GM23338 (cell line): ENCODE data around the gene MAP4K5. TPM values are rescaled to one million over a fixed set of nuclear protein-coding genes. Genes with fewer than 3 reads are reported as not detected.

Source experiments
- ATAC-seq: fragments of 200-7000 bp; cut with Tn5 transposase; 3 replicates; pipeline ENCODE4 v1.9.1; 2020
- DNase-seq: peaks from one replicate; pipeline ENCODE4 v3.0.0-alpha.2; 2015; ENCODE audit warnings: low spot score
- H2AFZ ChIP-seq: fragments of 200-600 bp; sonication (generic); 2 replicates; pipeline ENCODE4 v1.8.0; 2016; ENCODE audit warnings: antibody characterized with exemption, mild to moderate bottlenecking, moderate library complexity
- H3F3A ChIP-seq: fragments of 200-600 bp; sonication (generic); replicated peaks from 2 replicates; pipeline ENCODE4 v1.8.0; 2017; ENCODE audit warnings: antibody characterized with exemption, mixed run types, low read depth
- H3K27ac ChIP-seq: fragments of 200-600 bp; sonication (generic); 2 replicates; pipeline ENCODE4 v1.6.1; 2016; ENCODE audit warnings: low read depth
- H3K27me3 ChIP-seq: fragments of 200-600 bp; sonication (generic); 2 replicates; pipeline ENCODE4 v1.8.0; 2016; ENCODE audit warnings: mild to moderate bottlenecking, mixed run types, moderate library complexity; ENCODE audit not compliant: insufficient read depth
- H3K36me3 ChIP-seq: fragments of 200-600 bp; sonication (generic); 2 replicates; pipeline ENCODE4 v1.8.0; 2016; ENCODE audit warnings: mild to moderate bottlenecking; ENCODE audit not compliant: insufficient read depth
- H3K4me1 ChIP-seq: fragments of 200-600 bp; sonication (generic); 2 replicates; pipeline ENCODE4 v1.8.0; 2016; ENCODE audit warnings: mild to moderate bottlenecking, moderate library complexity; ENCODE audit not compliant: insufficient read depth
- H3K4me2 ChIP-seq: fragments of 200-600 bp; sonication (generic); 2 replicates; pipeline ENCODE4 v1.7.1; 2017; ENCODE audit warnings: mixed run types
- H3K4me3 ChIP-seq: fragments of 200-600 bp; sonication (generic); 2 replicates; pipeline ENCODE4 v1.6.1; 2016; ENCODE audit warnings: mixed run types
- H3K79me2 ChIP-seq: fragments of 200-600 bp; sonication (generic); replicated peaks from 2 replicates; pipeline ENCODE4 v1.8.0; 2017; ENCODE audit warnings: mild to moderate bottlenecking; ENCODE audit not compliant: insufficient read depth
- H3K9me2 ChIP-seq: fragments of 200-600 bp; sonication (generic); 2 replicates; pipeline ENCODE4 v1.8.0; 2017; ENCODE audit not compliant: insufficient read depth
- H4K20me1 ChIP-seq: fragments of 200-600 bp; sonication (generic); replicated peaks from 2 replicates; pipeline ENCODE4 v1.8.0; 2017; ENCODE audit warnings: mild to moderate bottlenecking; ENCODE audit not compliant: insufficient read depth
- H3K27ac Mint-ChIP-seq: 2 replicates; pipeline ENCODE4 v1.8.0; 2020; ENCODE audit warnings: inconsistent platforms, mild to moderate bottlenecking, moderate library complexity, mixed read lengths
- H3K27me3 Mint-ChIP-seq: 3 replicates; pipeline ENCODE4 v1.8.0; 2022; ENCODE audit warnings: low read depth, mild to moderate bottlenecking, moderate library complexity, mixed read lengths, inconsistent platforms; ENCODE audit not compliant: insufficient read depth, poor library complexity
- H3K36me3 Mint-ChIP-seq: 3 replicates; pipeline ENCODE4 v1.8.0; 2021; ENCODE audit warnings: low read depth, mild to moderate bottlenecking, inconsistent platforms, moderate library complexity, mixed read lengths
- H3K4me1 Mint-ChIP-seq: 3 replicates; pipeline ENCODE4 v1.8.0; 2020; ENCODE audit warnings: mild to moderate bottlenecking, inconsistent platforms, mixed read lengths
- H3K4me3 Mint-ChIP-seq: 3 replicates; pipeline ENCODE4 v1.8.0; 2021; ENCODE audit warnings: moderate library complexity, mild to moderate bottlenecking, inconsistent platforms, mixed read lengths
- H3K9me3 Mint-ChIP-seq: 3 replicates; pipeline ENCODE4 v1.8.0; 2020; ENCODE audit warnings: moderate library complexity, mild to moderate bottlenecking, inconsistent platforms, mixed read lengths
- CREB1 ChIP-seq: fragments of 250-450 bp; sonication (Bioruptor Pico); IDR thresholded peaks from 2 replicates; pipeline ENCODE4 v1.5.0; 2020; ENCODE audit warnings: low read depth, mild to moderate bottlenecking, moderate library complexity
- EZH2 ChIP-seq: fragments of 200-600 bp; sonication (generic); IDR thresholded peaks from one replicate; pipeline ENCODE4 v1.8.0; 2017; ENCODE audit warnings: antibody characterized with exemption, mild to moderate bottlenecking, low read depth; ENCODE audit not compliant: unreplicated experiment
- EZH2phosphoT487 ChIP-seq: fragments of 200-600 bp; sonication (generic); IDR thresholded peaks from one replicate; pipeline ENCODE4 v1.8.1; 2018; ENCODE audit warnings: antibody characterized with exemption; ENCODE audit not compliant: unreplicated experiment
- JUNB ChIP-seq: IDR thresholded peaks from one replicate; pipeline ENCODE4 v1.6.1; 2016; ENCODE audit warnings: antibody characterized with exemption; ENCODE audit not compliant: unreplicated experiment
- NANOG ChIP-seq: IDR thresholded peaks from 2 replicates; pipeline ENCODE4 v1.6.1; 2016; ENCODE audit warnings: antibody characterized with exemption, borderline replicate concordance
- POLR2AphosphoS5 ChIP-seq: IDR thresholded peaks from 2 replicates; pipeline ENCODE4 v1.6.1; 2016; ENCODE audit warnings: antibody characterized with exemption, low read depth
- ZNF114 ChIP-seq: fragments of 250-450 bp; sonication (Bioruptor Pico); IDR thresholded peaks from 2 replicates; pipeline ENCODE4 v1.5.0; 2020; ENCODE audit warnings: mild to moderate bottlenecking, moderate library complexity
- polyA plus RNA-seq: library from polyadenylated mRNA; unstranded; fragments of >200 nt; fragmentation: Nextera tagmentation; extraction: Ambion mirVana; gene quantifications from 2 replicates; pipeline ENCODE4 v1.2.1, GENCODE V29; 2016
- total RNA-seq: library from RNA; depleted of rRNA; stranded (reverse); fragments of >200 nt; shearing (Covaris generic); gene quantifications from 2 replicates; pipeline ENCODE4 v1.2.3, GENCODE V29; 2014
- TF ChIP-seq, protein P1 (sequence below): fragments of 250-450 bp; sonication (Bioruptor Pico); IDR thresholded peaks from 2 replicates; pipeline ENCODE4 v1.5.0; 2020; ENCODE audit warnings: mild to moderate bottlenecking, moderate library complexity
- TF ChIP-seq, protein P2 (sequence below): IDR thresholded peaks from one replicate; pipeline ENCODE4 v1.6.1; 2018; ENCODE audit warnings: antibody characterized with exemption; ENCODE audit not compliant: unreplicated experiment
- TF ChIP-seq, protein P3 (sequence below), 2 experiments: fragments of 200-600 bp in 1 of 2; sonication (generic) in 1 of 2; conservative IDR thresholded peaks; 2 replicates each; pipeline versions ENCODE4 v1.5.1 to v1.6.1; 2016 to 2017; ENCODE audit warnings: antibody characterized with exemption in 2 of 2, low read depth in 2 of 2, mild to moderate bottlenecking in 2 of 2, moderate library complexity in 1 of 2
- TF ChIP-seq, protein P4 (sequence below): IDR thresholded peaks from 2 replicates; pipeline ENCODE4 v1.6.1; 2016; ENCODE audit warnings: antibody characterized with exemption

MAP4K5 gene
- total and polyA plus RNA-seq, 2 experiments from 2014 or later, result 71.4 to 74.6 TPM

DNA sequence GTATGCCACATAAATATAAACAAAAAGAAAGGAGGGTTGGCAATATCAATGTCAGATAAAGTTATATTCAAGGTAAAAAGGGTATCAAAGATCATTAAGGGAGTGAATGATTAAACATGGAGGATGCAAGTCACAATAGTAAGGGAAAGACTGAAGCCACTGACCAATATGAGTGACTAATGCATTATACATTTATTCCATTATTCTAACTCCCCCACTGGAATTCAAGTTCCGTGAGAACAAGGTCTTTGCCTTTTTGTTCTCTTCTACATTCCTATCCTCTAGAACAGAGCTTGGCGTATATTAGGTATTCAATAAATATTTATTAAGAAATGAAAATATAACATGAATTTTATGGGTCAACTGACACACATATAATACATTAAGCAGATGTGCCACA is 30.7 kb downstream of the MAP4K5 start:
- Histone ChIP-seq H3K36me3 (0 out of 2 replicates have a peak, but pooled peaks cover 4% of the 10 kb centered on the region), H3K9me2 (no peaks in the 10 kb centered on the region), H3F3A (no peaks in the 10 kb centered on the region), H4K20me1 (peaks cover 4% of the 10 kb centered on the region; the same call in 1 of the 2 replicates), H3K27me3 (no peaks in the 10 kb centered on the region), H3K4me2 (no peak overlapping the region), H3K27ac (no peak overlapping the region), H3K79me2 (peaks cover 29% of the 10 kb centered on the region), H3K4me1 (no peaks in the 10 kb centered on the region), H3K4me3 (no peak overlapping the region), H2AFZ (no peak overlapping the region)
- no peak for ATAC-seq
- DNase-seq, result no peak
- no peak overlapping the region for H3K4me3 Mint-ChIP-seq
- no peaks in the 10 kb centered on the region for H3K27me3 Mint-ChIP-seq
- no peaks in the 10 kb centered on the region for H3K4me1 Mint-ChIP-seq
- H3K9me3 Mint-ChIP-seq, result no peaks in the 10 kb centered on the region
- no peaks in the 10 kb centered on the region for H3K36me3 Mint-ChIP-seq
- no peak for TF ChIP-seq JUNB
- TF ChIP-seq ZNF114 (CRISPR knock-in tag), result no peak
- TF ChIP-seq, protein P1, sequence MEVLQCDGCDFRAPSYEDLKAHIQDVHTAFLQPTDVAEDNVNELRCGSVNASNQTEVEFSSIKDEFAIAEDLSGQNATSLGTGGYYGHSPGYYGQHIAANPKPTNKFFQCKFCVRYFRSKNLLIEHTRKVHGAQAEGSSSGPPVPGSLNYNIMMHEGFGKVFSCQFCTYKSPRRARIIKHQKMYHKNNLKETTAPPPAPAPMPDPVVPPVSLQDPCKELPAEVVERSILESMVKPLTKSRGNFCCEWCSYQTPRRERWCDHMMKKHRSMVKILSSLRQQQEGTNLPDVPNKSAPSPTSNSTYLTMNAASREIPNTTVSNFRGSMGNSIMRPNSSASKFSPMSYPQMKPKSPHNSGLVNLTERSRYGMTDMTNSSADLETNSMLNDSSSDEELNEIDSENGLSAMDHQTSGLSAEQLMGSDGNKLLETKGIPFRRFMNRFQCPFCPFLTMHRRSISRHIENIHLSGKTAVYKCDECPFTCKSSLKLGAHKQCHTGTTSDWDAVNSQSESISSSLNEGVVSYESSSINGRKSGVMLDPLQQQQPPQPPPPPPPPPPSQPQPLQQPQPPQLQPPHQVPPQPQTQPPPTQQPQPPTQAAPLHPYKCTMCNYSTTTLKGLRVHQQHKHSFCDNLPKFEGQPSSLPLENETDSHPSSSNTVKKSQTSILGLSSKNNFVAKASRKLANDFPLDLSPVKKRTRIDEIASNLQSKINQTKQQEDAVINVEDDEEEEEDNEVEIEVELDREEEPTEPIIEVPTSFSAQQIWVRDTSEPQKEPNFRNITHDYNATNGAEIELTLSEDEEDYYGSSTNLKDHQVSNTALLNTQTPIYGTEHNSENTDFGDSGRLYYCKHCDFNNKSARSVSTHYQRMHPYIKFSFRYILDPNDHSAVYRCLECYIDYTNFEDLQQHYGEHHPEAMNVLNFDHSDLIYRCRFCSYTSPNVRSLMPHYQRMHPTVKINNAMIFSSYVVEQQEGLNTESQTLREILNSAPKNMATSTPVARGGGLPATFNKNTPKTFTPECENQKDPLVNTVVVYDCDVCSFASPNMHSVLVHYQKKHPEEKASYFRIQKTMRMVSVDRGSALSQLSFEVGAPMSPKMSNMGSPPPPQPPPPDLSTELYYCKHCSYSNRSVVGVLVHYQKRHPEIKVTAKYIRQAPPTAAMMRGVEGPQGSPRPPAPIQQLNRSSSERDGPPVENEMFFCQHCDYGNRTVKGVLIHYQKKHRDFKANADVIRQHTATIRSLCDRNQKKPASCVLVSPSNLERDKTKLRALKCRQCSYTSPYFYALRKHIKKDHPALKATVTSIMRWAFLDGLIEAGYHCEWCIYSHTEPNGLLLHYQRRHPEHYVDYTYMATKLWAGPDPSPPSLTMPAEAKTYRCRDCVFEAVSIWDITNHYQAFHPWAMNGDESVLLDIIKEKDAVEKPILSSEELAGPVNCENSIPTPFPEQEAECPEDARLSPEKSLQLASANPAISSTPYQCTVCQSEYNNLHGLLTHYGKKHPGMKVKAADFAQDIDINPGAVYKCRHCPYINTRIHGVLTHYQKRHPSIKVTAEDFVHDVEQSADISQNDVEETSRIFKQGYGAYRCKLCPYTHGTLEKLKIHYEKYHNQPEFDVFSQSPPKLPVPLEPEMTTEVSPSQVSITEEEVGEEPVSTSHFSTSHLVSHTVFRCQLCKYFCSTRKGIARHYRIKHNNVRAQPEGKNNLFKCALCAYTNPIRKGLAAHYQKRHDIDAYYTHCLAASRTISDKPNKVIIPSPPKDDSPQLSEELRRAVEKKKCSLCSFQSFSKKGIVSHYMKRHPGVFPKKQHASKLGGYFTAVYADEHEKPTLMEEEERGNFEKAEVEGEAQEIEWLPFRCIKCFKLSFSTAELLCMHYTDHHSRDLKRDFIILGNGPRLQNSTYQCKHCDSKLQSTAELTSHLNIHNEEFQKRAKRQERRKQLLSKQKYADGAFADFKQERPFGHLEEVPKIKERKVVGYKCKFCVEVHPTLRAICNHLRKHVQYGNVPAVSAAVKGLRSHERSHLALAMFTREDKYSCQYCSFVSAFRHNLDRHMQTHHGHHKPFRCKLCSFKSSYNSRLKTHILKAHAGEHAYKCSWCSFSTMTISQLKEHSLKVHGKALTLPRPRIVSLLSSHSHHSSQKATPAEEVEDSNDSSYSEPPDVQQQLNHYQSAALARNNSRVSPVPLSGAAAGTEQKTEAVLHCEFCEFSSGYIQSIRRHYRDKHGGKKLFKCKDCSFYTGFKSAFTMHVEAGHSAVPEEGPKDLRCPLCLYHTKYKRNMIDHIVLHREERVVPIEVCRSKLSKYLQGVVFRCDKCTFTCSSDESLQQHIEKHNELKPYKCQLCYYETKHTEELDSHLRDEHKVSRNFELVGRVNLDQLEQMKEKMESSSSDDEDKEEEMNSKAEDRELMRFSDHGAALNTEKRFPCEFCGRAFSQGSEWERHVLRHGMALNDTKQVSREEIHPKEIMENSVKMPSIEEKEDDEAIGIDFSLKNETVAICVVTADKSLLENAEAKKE (CRISPR knock-in tag), result no peak
- TF ChIP-seq, protein P2, sequence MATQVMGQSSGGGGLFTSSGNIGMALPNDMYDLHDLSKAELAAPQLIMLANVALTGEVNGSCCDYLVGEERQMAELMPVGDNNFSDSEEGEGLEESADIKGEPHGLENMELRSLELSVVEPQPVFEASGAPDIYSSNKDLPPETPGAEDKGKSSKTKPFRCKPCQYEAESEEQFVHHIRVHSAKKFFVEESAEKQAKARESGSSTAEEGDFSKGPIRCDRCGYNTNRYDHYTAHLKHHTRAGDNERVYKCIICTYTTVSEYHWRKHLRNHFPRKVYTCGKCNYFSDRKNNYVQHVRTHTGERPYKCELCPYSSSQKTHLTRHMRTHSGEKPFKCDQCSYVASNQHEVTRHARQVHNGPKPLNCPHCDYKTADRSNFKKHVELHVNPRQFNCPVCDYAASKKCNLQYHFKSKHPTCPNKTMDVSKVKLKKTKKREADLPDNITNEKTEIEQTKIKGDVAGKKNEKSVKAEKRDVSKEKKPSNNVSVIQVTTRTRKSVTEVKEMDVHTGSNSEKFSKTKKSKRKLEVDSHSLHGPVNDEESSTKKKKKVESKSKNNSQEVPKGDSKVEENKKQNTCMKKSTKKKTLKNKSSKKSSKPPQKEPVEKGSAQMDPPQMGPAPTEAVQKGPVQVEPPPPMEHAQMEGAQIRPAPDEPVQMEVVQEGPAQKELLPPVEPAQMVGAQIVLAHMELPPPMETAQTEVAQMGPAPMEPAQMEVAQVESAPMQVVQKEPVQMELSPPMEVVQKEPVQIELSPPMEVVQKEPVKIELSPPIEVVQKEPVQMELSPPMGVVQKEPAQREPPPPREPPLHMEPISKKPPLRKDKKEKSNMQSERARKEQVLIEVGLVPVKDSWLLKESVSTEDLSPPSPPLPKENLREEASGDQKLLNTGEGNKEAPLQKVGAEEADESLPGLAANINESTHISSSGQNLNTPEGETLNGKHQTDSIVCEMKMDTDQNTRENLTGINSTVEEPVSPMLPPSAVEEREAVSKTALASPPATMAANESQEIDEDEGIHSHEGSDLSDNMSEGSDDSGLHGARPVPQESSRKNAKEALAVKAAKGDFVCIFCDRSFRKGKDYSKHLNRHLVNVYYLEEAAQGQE, result no peak
- TF ChIP-seq NANOG, result no peak
- TF ChIP-seq EZH2, result no peak
- TF ChIP-seq, protein P3, sequence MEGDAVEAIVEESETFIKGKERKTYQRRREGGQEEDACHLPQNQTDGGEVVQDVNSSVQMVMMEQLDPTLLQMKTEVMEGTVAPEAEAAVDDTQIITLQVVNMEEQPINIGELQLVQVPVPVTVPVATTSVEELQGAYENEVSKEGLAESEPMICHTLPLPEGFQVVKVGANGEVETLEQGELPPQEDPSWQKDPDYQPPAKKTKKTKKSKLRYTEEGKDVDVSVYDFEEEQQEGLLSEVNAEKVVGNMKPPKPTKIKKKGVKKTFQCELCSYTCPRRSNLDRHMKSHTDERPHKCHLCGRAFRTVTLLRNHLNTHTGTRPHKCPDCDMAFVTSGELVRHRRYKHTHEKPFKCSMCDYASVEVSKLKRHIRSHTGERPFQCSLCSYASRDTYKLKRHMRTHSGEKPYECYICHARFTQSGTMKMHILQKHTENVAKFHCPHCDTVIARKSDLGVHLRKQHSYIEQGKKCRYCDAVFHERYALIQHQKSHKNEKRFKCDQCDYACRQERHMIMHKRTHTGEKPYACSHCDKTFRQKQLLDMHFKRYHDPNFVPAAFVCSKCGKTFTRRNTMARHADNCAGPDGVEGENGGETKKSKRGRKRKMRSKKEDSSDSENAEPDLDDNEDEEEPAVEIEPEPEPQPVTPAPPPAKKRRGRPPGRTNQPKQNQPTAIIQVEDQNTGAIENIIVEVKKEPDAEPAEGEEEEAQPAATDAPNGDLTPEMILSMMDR (conservative IDR thresholded peaks at IDR 0.05; ENCODE audit: low read depth in 2 of 2), result no peak
- TF ChIP-seq, protein P4, sequence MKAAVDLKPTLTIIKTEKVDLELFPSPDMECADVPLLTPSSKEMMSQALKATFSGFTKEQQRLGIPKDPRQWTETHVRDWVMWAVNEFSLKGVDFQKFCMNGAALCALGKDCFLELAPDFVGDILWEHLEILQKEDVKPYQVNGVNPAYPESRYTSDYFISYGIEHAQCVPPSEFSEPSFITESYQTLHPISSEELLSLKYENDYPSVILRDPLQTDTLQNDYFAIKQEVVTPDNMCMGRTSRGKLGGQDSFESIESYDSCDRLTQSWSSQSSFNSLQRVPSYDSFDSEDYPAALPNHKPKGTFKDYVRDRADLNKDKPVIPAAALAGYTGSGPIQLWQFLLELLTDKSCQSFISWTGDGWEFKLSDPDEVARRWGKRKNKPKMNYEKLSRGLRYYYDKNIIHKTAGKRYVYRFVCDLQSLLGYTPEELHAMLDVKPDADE, result no peak
- no peak for TF ChIP-seq CREB1 (CRISPR knock-in tag)
- no peak for TF ChIP-seq EZH2phosphoT487
- no peak for TF ChIP-seq POLR2AphosphoS5
- H3K27ac Mint-ChIP-seq, result no peak overlapping the region
